K562 (cell line): ENCODE data around the gene MARCHF9. TPM values are rescaled to one million over a fixed set of nuclear protein-coding genes. Genes with fewer than 3 reads are reported as not detected.

Experiments used
- ATAC-seq: fragments of 200-7000 bp; cut with Tn5 transposase; 3 replicates; pipeline ENCODE4 v1.9.1; 2020; ENCODE audit warnings: moderate library complexity
- BruUV-seq: library from RNA; stranded (reverse); fragments of 400-500 nt; replicated peaks from 2 replicates; lab custom pipeline; 2021; lab: Mats Ljungman, UMichigan
- CTCF ChIA-PET: fragments of 300-600 bp; formaldehyde crosslinking; extraction: SDS; loops from one replicate; lab custom pipeline; 2021; ENCODE audit warnings: low intra/inter-chr PET ratio; lab: Yijun Ruan, JAX
- POLR2A ChIA-PET: fragments of 300-600, 350-650 bp; sonication (Branson Sonifier 250); formaldehyde crosslinking; extraction: SDS; loops from one replicate; lab custom pipeline; 2021; ENCODE audit warnings: antibody characterized with exemption, inconsistent platforms; lab: Yijun Ruan, JAX
- DNase-seq, 4 experiments: peaks; one replicate each; pipeline versions ENCODE4 v3.0.0 to v3.0.0-alpha.2; 2011 to 2018; ENCODE audit warnings: low spot score in 3 of 4, mixed read lengths in 3 of 4; ENCODE audit errors: extremely low read depth in 1 of 4
- FAIRE-seq: peaks from 2 replicates; lab custom pipeline; 2011; peaks lifted over from hg19 to GRCh38; lab: Jason Lieb, UNC
- H2AFZ ChIP-seq: 2 replicates; pipeline ENCODE4 v1.6.0; 2011; ENCODE audit warnings: low read depth, low read length, control low read depth, inconsistent platforms
- H3K27ac ChIP-seq: fragments of 200-600 bp; 3 replicates; pipeline ENCODE4 v1.8.0; 2011; ENCODE audit warnings: low read depth, mild to moderate bottlenecking, control low read depth, inconsistent platforms, low read length, moderate library complexity, mixed read lengths; ENCODE audit errors: extremely low read depth
- H3K27me3 ChIP-seq, 2 experiments: fragments of 300-600 bp in 1 of 2; 2 replicates in 1 of 2; 3 replicates in 1 of 2; pipeline versions ENCODE4 v1.6.0 to v1.8.0; 2011; ENCODE audit warnings: inconsistent platforms in 2 of 2, low read length in 2 of 2, mild to moderate bottlenecking in 1 of 2, mixed read lengths in 1 of 2, moderate library complexity in 1 of 2; ENCODE audit not compliant: control insufficient read depth in 2 of 2, insufficient read depth in 2 of 2
- H3K36me3 ChIP-seq: fragments of 300-600 bp; 3 replicates; pipeline ENCODE4 v1.8.0; 2011; ENCODE audit warnings: mild to moderate bottlenecking, low read length, inconsistent platforms; ENCODE audit not compliant: control insufficient read depth, insufficient read depth
- H3K4me1 ChIP-seq, 2 experiments: fragments of 200-600 bp in 1 of 2; replicated peaks in 1 of 2; 2 replicates in 1 of 2; 3 replicates in 1 of 2; pipeline versions ENCODE4 v1.5.1 to v1.8.0; 2011; ENCODE audit warnings: inconsistent platforms in 2 of 2, low read length in 2 of 2, mild to moderate bottlenecking in 1 of 2, mixed read lengths in 1 of 2, moderate library complexity in 1 of 2; ENCODE audit not compliant: control insufficient read depth in 2 of 2, insufficient read depth in 2 of 2
- H3K4me2 ChIP-seq: 2 replicates; pipeline ENCODE4 v1.6.1; 2011; ENCODE audit warnings: low read length, control low read depth, inconsistent platforms, mixed read lengths; ENCODE audit not compliant: insufficient read depth
- H3K4me3 ChIP-seq: fragments of 200-600 bp; sonication (generic), shearing (Covaris generic); 2 replicates; pipeline ENCODE4 v1.5.1; 2016; ENCODE audit warnings: control low read depth, inconsistent platforms
- H3K79me2 ChIP-seq: fragments of 200-600 bp; 3 replicates; pipeline ENCODE4 v1.8.0; 2011; ENCODE audit warnings: low read length, inconsistent platforms; ENCODE audit not compliant: control insufficient read depth, insufficient read depth
- H3K9ac ChIP-seq, 2 experiments: 2 replicates each; pipeline versions ENCODE4 v1.6.0 to v1.6.1; 2011; ENCODE audit warnings: low read depth in 2 of 2, low read length in 2 of 2, control low read depth in 1 of 2, inconsistent platforms in 1 of 2, mild to moderate bottlenecking in 1 of 2, mixed read lengths in 1 of 2; ENCODE audit not compliant: insufficient read depth in 1 of 2
- H3K9me1 ChIP-seq: one replicate; pipeline ENCODE4 v1.6.0; 2011; ENCODE audit warnings: inconsistent platforms, mild to moderate bottlenecking, low read length, moderate library complexity; ENCODE audit not compliant: control insufficient read depth, insufficient read depth
- H3K9me3 ChIP-seq: replicated peaks from 2 replicates; pipeline ENCODE4 v1.5.1; 2011; ENCODE audit warnings: low read depth, low read length, inconsistent platforms; ENCODE audit not compliant: control insufficient read depth, insufficient read depth
- H4K20me1 ChIP-seq: replicated peaks from 2 replicates; pipeline ENCODE4 v1.6.1; 2011; ENCODE audit warnings: low read length, inconsistent platforms, mixed read lengths; ENCODE audit not compliant: control insufficient read depth, insufficient read depth
- DPF2 ChIP-seq: fragments of 450-650 bp; IDR thresholded peaks from 2 replicates; pipeline ENCODE4 v1.6.1; 2016
- E2F4 ChIP-seq: sonication (generic); formaldehyde crosslinking; IDR thresholded peaks from 2 replicates; pipeline ENCODE4 v1.8.0; 2022; ENCODE audit warnings: mild to moderate bottlenecking, low read depth, missing genetic modification reagents
- EZH2 ChIP-seq: IDR thresholded peaks from 2 replicates; pipeline ENCODE4 v1.6.1; 2012; ENCODE audit warnings: low read depth, mild to moderate bottlenecking, inconsistent platforms, low read length, borderline replicate concordance
- GMEB1 ChIP-seq: fragments of 250-450 bp; sonication (Bioruptor Pico); IDR thresholded peaks from 2 replicates; pipeline ENCODE4 v1.4.0; 2020; ENCODE audit warnings: mild to moderate bottlenecking
- IRF1 ChIP-seq: sonication (generic); formaldehyde crosslinking; IDR thresholded peaks from 2 replicates; pipeline ENCODE4 v1.8.0; 2022; ENCODE audit warnings: missing genetic modification reagents, mild to moderate bottlenecking, borderline replicate concordance
- KLF13 ChIP-seq: fragments of 450-650 bp; IDR thresholded peaks from 2 replicates; pipeline ENCODE4 v1.6.1; 2016; ENCODE audit warnings: missing genetic modification characterization, low read depth, mild to moderate bottlenecking, missing compliant biosample characterization, moderate library complexity, borderline replicate concordance
- MECOM ChIP-seq: fragments of 250-450 bp; sonication (Bioruptor Pico); IDR thresholded peaks from 2 replicates; pipeline ENCODE4 v1.8.0; 2022; ENCODE audit warnings: inconsistent platforms
- MEIS2 ChIP-seq: fragments of 450-650 bp; IDR thresholded peaks from 2 replicates; pipeline ENCODE4 v1.6.1; 2014; ENCODE audit warnings: mild to moderate bottlenecking; ENCODE audit not compliant: partially characterized antibody
- MYBL2 ChIP-seq, 2 experiments: fragments of 450-650 bp in 1 of 2; sonication (generic) in 1 of 2; formaldehyde crosslinking in 1 of 2; IDR thresholded peaks; 2 replicates each; pipeline versions ENCODE4 v1.6.1 to v1.8.1; 2017 to 2022; ENCODE audit warnings: borderline replicate concordance in 1 of 2, inconsistent platforms in 1 of 2, low read depth in 1 of 2, mild to moderate bottlenecking in 1 of 2, missing genetic modification reagents in 1 of 2, moderate library complexity in 1 of 2
- NONO ChIP-seq, 2 experiments: fragments of 200-400 bp in 1 of 2; fragments of 450-650 bp in 1 of 2; formaldehyde crosslinking in 1 of 2; IDR thresholded peaks; 2 replicates each; pipeline ENCODE4 v1.6.1; 2017; ENCODE audit warnings: low read depth in 2 of 2, mild to moderate bottlenecking in 2 of 2, moderate library complexity in 2 of 2, low read length in 1 of 2
- PRMT5 ChIP-seq: sonication (generic); formaldehyde crosslinking; IDR thresholded peaks from 2 replicates; pipeline ENCODE4 v1.5.0; 2020; ENCODE audit warnings: missing genetic modification reagents
- RFX5 ChIP-seq: IDR thresholded peaks from 2 replicates; pipeline ENCODE4 v1.6.1; 2011; ENCODE audit warnings: low read depth, mild to moderate bottlenecking, improper control_type of control experiment, low read length
- TAF9B ChIP-seq: fragments of 450-650 bp; IDR thresholded peaks from 2 replicates; pipeline ENCODE4 v1.6.1; 2018; ENCODE audit warnings: mild to moderate bottlenecking; ENCODE audit not compliant: partially characterized antibody
- THRAP3 ChIP-seq: fragments of 450-650 bp; IDR thresholded peaks from 2 replicates; pipeline ENCODE4 v1.6.1; 2016; ENCODE audit warnings: mild to moderate bottlenecking, inconsistent platforms, borderline replicate concordance
- ZNF274 ChIP-seq: IDR thresholded peaks from 2 replicates; pipeline ENCODE4 v1.6.1; 2011; ENCODE audit warnings: low read depth, mild to moderate bottlenecking, low read length, moderate library complexity, borderline replicate concordance
- ZNF740 ChIP-seq, 3 experiments: fragments of 200-800 bp in 1 of 3; sonication (Bioruptor generic) in 1 of 3; sonication (generic) in 1 of 3; formaldehyde crosslinking in 1 of 3; IDR thresholded peaks; 2 replicates each; pipeline versions ENCODE4 v1.6.1 to v1.8.0; 2016 to 2022; ENCODE audit warnings: mild to moderate bottlenecking in 2 of 3, missing compliant biosample characterization in 2 of 3, missing genetic modification characterization in 2 of 3, missing genetic modification reagents in 1 of 3
- WGBS: fragments of 100-300 bp; shearing (Covaris generic); methylation state at CpG from one replicate; pipeline ENCODE4 v1.1.6; 2016; ENCODE audit warnings: low coverage, mixed read lengths; ENCODE audit not compliant: insufficient coverage; ENCODE audit errors: missing lambda C conversion rate; 5-methylcytosine and 5-hydroxymethylcytosine counted together
- in situ Hi-C: fragments of 300-500 bp; cut with MboI; formaldehyde crosslinking; loops from 4 replicates; pipeline ENCODE4 v1.15.0; 2018; ENCODE audit warnings: inconsistent platforms, mixed read lengths
- intact Hi-C: fragments of 100-400 bp; cut with micrococcal nuclease; formaldehyde crosslinking; loops from 2 replicates; pipeline ENCODE4 v1.14.2; 2022
- polyA plus RNA-seq, 8 experiments: library from polyadenylated mRNA; depleted of rRNA in 4 of 8; stranded (reverse) in 5 of 8; unstranded in 3 of 8; fragments of >200 nt; fragmentation: Nextera tagmentation in 2 of 8; fragmentation: Illumina TruSeq in 1 of 8; extraction: Ambion mirVana in 2 of 8; extraction: Trizol in 1 of 8; gene quantifications; 2 replicates each; pipeline versions ENCODE4 v1.2.1 to v1.2.3, GENCODE V29; 2011 to 2014; ENCODE audit warnings: inconsistent platforms in 1 of 8, missing spikeins in 1 of 8
- total RNA-seq, 7 experiments: library from RNA; depleted of rRNA in 6 of 7; stranded (reverse); fragments of >200 nt in 6 of 7; fragmentation: Illumina TruSeq in 2 of 7; extraction: Trizol in 2 of 7; gene quantifications; 2 replicates each; pipeline versions ENCODE4 v1.2.1 to v1.2.3, GENCODE V29; 2011 to 2021; ENCODE audit warnings: low replicate concordance in 1 of 7

Gene MARCHF9
- total and polyA plus RNA-seq, 9 of the 15 experiments (the other 6 are each of a cell fraction or from before 2014, with no cell fraction given), result 0.80 to 12.4 (median 6.2) TPM

GRCh38 chr12:57731411-57732080, 23.4 kb upstream of the MARCHF9 start:
- TF ChIP-seq EZH2 (no peak), ZNF274 (no peak), THRAP3 (no peak), GMEB1 (CRISPR knock-in tag) (no peak), TAF9B (no peak), MECOM (CRISPR knock-in tag) (no peak), PRMT5 (CRISPR knock-in tag) (no peak), E2F4 (CRISPR knock-in tag) (no peak), IRF1 (CRISPR knock-in tag) (no peak), MYBL2 (IDR thresholded peaks at IDR 0.05; ENCODE audit: low read depth) (no peak), MYBL2 (CRISPR knock-in tag; IDR thresholded peaks at IDR 0.05; ENCODE audit: borderline replicate concordance) (no peak), ZNF740 (CRISPR knock-in tag; IDR thresholded peaks at IDR 0.05) (no peak), ZNF740 (tag; IDR thresholded peaks at IDR 0.05) (no peak), MEIS2 (no peak), NONO (IDR thresholded peaks at IDR 0.05; ENCODE audit: low read depth in 2 of 2, low read length in 1 of 2) (no peak), RFX5 (no peak), DPF2 (no peak), KLF13 (tag) (no peak)
- H4K20me1 ChIP-seq, result no peaks in the 10 kb centered on the region; the same call in 1 of the 2 replicates
- POLR2A ChIA-PET, result interaction anchor here (0.6 to 1.5 kb wide), 4 partner anchors 10 to 213 kb away, joined by 3 to 6 read pairs (median 4); no protein-coding TSS in a partner anchor
- DNase-seq, result no peak
- no peak overlapping the region for H2AFZ ChIP-seq
- no peak for FAIRE-seq
- no peak overlapping the region for H3K9ac ChIP-seq
- no peaks in the 10 kb centered on the region for H3K36me3 ChIP-seq
- CTCF ChIA-PET, result interaction anchor here (1.8 kb wide), 1 partner anchor 148 kb away, joined by 4 read pairs; no protein-coding TSS in a partner anchor
- in situ Hi-C loops, result loop anchor here (5.0 kb wide), 1 partner anchor 104 kb away; no protein-coding TSS in a partner anchor
- H3K4me2 ChIP-seq, result no peak overlapping the region
- no peak overlapping the region for H3K4me3 ChIP-seq
- no peaks in the 10 kb centered on the region; the same call in 1 of the 2 replicates for H3K9me3 ChIP-seq
- H3K4me1 ChIP-seq, result peaks cover 6 to 19% of the 10 kb centered on the region in 2 experiments; a peak in 4 of 5 replicates
- peaks cover 4% of the 10 kb centered on the region for H3K9me1 ChIP-seq
- 2% methylated on average over 19 of the region's 19 CpGs for WGBS
- H3K79me2 ChIP-seq, result no peaks in the 10 kb centered on the region
- no peak for ATAC-seq
- BruUV-seq, result no TSS peak
- H3K27ac ChIP-seq, result no peak overlapping the region
- intact Hi-C loops, result no loop called here
- H3K27me3 ChIP-seq, result peaks cover 35 to 55% of the 10 kb centered on the region in 2 experiments
